HCT116 (cell line): Measurements from ENCODE around the gene PTCD3. TPM values are rescaled to one million over a fixed set of nuclear protein-coding genes. Genes with fewer than 3 reads are reported as not detected.

Source experiments
- ATAC-seq: fragments of 200-7000 bp; cut with Tn5 transposase; 2 replicates; pipeline ENCODE4 v1.9.1; 2020; ENCODE audit warnings: mild to moderate bottlenecking, moderate library complexity
- BruUV-seq: library from RNA; stranded (reverse); fragments of 400-500 nt; replicated peaks from 2 replicates; lab custom pipeline; 2021; lab: Mats Ljungman, UMichigan
- CTCF ChIA-PET: fragments of 300-600 bp; sonication (Branson Sonifier 250); formaldehyde crosslinking; loops from one replicate; lab custom pipeline; 2021; ENCODE audit warnings: antibody characterized with exemption; lab: Charles Lee
- POLR2A ChIA-PET: fragments of 300-600, 350-600 bp; sonication (Branson Sonifier 250); formaldehyde crosslinking; loops from one replicate; lab custom pipeline; 2021; ENCODE audit warnings: antibody characterized with exemption; lab: Charles Lee
- RAD21 ChIA-PET, 2 experiments: fragments of 300-600 bp; sonication (Branson Sonifier 250); formaldehyde crosslinking; loops; one replicate each; lab custom pipeline; 2023; ENCODE audit warnings: low total read pairs in 2 of 2; ENCODE audit not compliant: uncharacterized antibody in 2 of 2, unreplicated experiment in 2 of 2, low non-redundant PET in 1 of 2; lab: Charles Lee
- DNase-seq: peaks from one replicate; pipeline ENCODE4 v3.0.0-alpha.2; 2010; ENCODE audit warnings: low read depth, low spot score
- H2AFZ ChIP-seq: fragments of 200-600 bp; shearing (Covaris generic), sonication (generic); 2 replicates; pipeline ENCODE4 v1.6.1; 2017; ENCODE audit warnings: low read depth, mixed run types, mixed read lengths, antibody characterized with exemption, low read length; ENCODE audit not compliant: poor library complexity, severe bottlenecking
- H3K27ac ChIP-seq: 2 replicates; pipeline ENCODE4 v1.5.1; 2012; ENCODE audit warnings: low read depth, low read length
- H3K27me3 ChIP-seq: fragments of 200-600 bp; sonication (generic); 2 replicates; pipeline ENCODE4 v1.6.1; 2016; ENCODE audit warnings: mixed run types, low read length, mixed read lengths; ENCODE audit not compliant: insufficient read depth
- H3K36me3 ChIP-seq, 2 experiments: fragments of 200-500 bp in 1 of 2; fragments of 200-600 bp in 1 of 2; sonication (Bioruptor generic) in 1 of 2; sonication (generic) in 1 of 2; 2 replicates each; pipeline versions ENCODE4 v1.5.1 to v1.6.1; 2014 to 2016; ENCODE audit warnings: low read length in 2 of 2, inconsistent platforms in 1 of 2, mixed read lengths in 1 of 2, mixed run types in 1 of 2; ENCODE audit not compliant: insufficient read depth in 2 of 2, control insufficient read depth in 1 of 2
- H3K4me1 ChIP-seq, 2 experiments: fragments of 200-600 bp in 1 of 2; sonication (generic) in 1 of 2; 2 replicates each; pipeline versions ENCODE4 v1.5.1 to v1.6.1; 2012 to 2017; ENCODE audit warnings: low read length in 2 of 2, inconsistent platforms in 1 of 2, mild to moderate bottlenecking in 1 of 2, mixed read lengths in 1 of 2, mixed run types in 1 of 2, moderate library complexity in 1 of 2; ENCODE audit not compliant: insufficient read depth in 2 of 2, control insufficient read depth in 1 of 2
- H3K4me2 ChIP-seq: fragments of 200-600 bp; sonication (generic); 2 replicates; pipeline ENCODE4 v1.6.1; 2017; ENCODE audit warnings: mixed run types, low read length, mixed read lengths
- H3K4me3 ChIP-seq, 2 experiments: fragments of 200-600 bp in 1 of 2; sonication (generic) in 1 of 2; replicated peaks in 1 of 2; 2 replicates each; pipeline ENCODE4 v1.5.1; 2011 to 2016; ENCODE audit warnings: low read length in 2 of 2, control low read depth in 1 of 2, low read depth in 1 of 2, mild to moderate bottlenecking in 1 of 2, mixed read lengths in 1 of 2, mixed run types in 1 of 2
- H3K79me2 ChIP-seq: fragments of 200-600 bp; sonication (generic); 2 replicates; pipeline ENCODE4 v1.6.1; 2017; ENCODE audit warnings: mild to moderate bottlenecking, mixed run types, low read length, moderate library complexity, mixed read lengths; ENCODE audit not compliant: insufficient read depth
- H3K9ac ChIP-seq: fragments of 200-600 bp; sonication (generic); 2 replicates; pipeline ENCODE4 v1.6.1; 2016; ENCODE audit warnings: low read length, mixed read lengths
- H3K9me2 ChIP-seq: fragments of 200-600 bp; sonication (generic), shearing (Covaris generic); 2 replicates; pipeline ENCODE4 v1.6.1; 2017; ENCODE audit warnings: mixed run types, mild to moderate bottlenecking, moderate library complexity; ENCODE audit not compliant: insufficient read depth
- H3K9me3 ChIP-seq, 2 experiments: fragments of 200-500 bp in 1 of 2; fragments of 200-600 bp in 1 of 2; sonication (Bioruptor generic) in 1 of 2; sonication (generic) in 1 of 2; 2 replicates each; pipeline ENCODE4 v1.6.1; 2014 to 2017; ENCODE audit warnings: low read length in 2 of 2, mixed read lengths in 2 of 2, inconsistent platforms in 1 of 2, low read depth in 1 of 2, mild to moderate bottlenecking in 1 of 2, mixed run types in 1 of 2, moderate library complexity in 1 of 2; ENCODE audit not compliant: control insufficient read depth in 1 of 2, insufficient read depth in 1 of 2
- H4K20me1 ChIP-seq: fragments of 200-600 bp; sonication (generic), shearing (Covaris generic); 2 replicates; pipeline ENCODE4 v1.6.1; 2017; ENCODE audit warnings: mixed run types, mild to moderate bottlenecking, moderate library complexity; ENCODE audit not compliant: insufficient read depth
- CBX3 ChIP-seq: IDR thresholded peaks from 2 replicates; pipeline ENCODE4 v1.6.1; 2012; ENCODE audit warnings: low read depth
- CEBPB ChIP-seq: IDR thresholded peaks from 2 replicates; pipeline ENCODE4 v1.6.1; 2012; ENCODE audit warnings: low read depth
- CTCF ChIP-seq, 3 experiments: fragments of 200-600 bp in 1 of 3; sonication (generic) in 1 of 3; IDR thresholded peaks in 2 of 3; conservative IDR thresholded peaks in 1 of 3; 2 replicates each; pipeline ENCODE4 v1.5.1; 2012 to 2017; ENCODE audit warnings: low read depth in 2 of 3, low read length in 2 of 3, antibody characterized with exemption in 1 of 3, borderline replicate concordance in 1 of 3, control low read depth in 1 of 3, mild to moderate bottlenecking in 1 of 3, mixed read lengths in 1 of 3, mixed run types in 1 of 3, moderate library complexity in 1 of 3; ENCODE audit not compliant: insufficient read depth in 1 of 3
- EGR1 ChIP-seq: IDR thresholded peaks from 2 replicates; pipeline ENCODE4 v1.6.1; 2012; ENCODE audit warnings: low read depth
- EZH2phosphoT487 ChIP-seq: fragments of 200-600 bp; IDR thresholded peaks from 2 replicates; pipeline ENCODE4 v1.6.1; 2018; ENCODE audit warnings: antibody characterized with exemption, borderline replicate concordance
- FOSL1 ChIP-seq: IDR thresholded peaks from 2 replicates; pipeline ENCODE4 v1.6.1; 2012; ENCODE audit warnings: low read depth
- JUND ChIP-seq: IDR thresholded peaks from 2 replicates; pipeline ENCODE4 v1.6.1; 2012
- POLR2A ChIP-seq: IDR thresholded peaks from 2 replicates; pipeline ENCODE4 v1.7.0; 2011; ENCODE audit warnings: borderline replicate concordance; ENCODE audit not compliant: insufficient read depth, insufficient read length; ENCODE audit errors: extremely low read depth
- POLR2AphosphoS5 ChIP-seq: IDR thresholded peaks from 2 replicates; pipeline ENCODE4 v1.6.1; 2011; ENCODE audit warnings: mild to moderate bottlenecking, low read depth, low read length, moderate library complexity
- RAD21 ChIP-seq: IDR thresholded peaks from 2 replicates; pipeline ENCODE4 v1.6.1; 2012; ENCODE audit warnings: low read depth, mild to moderate bottlenecking
- REST ChIP-seq: IDR thresholded peaks from 2 replicates; pipeline ENCODE4 v1.6.1; 2012; ENCODE audit warnings: low read depth
- SIN3A ChIP-seq: IDR thresholded peaks from 2 replicates; pipeline ENCODE4 v1.6.1; 2012; ENCODE audit warnings: low read depth
- SP1 ChIP-seq: IDR thresholded peaks from 2 replicates; pipeline ENCODE4 v1.6.1; 2012; ENCODE audit warnings: low read depth
- SRF ChIP-seq: IDR thresholded peaks from 2 replicates; pipeline ENCODE4 v1.6.1; 2012; ENCODE audit warnings: low read depth
- YY1 ChIP-seq: IDR thresholded peaks from 2 replicates; pipeline ENCODE4 v1.6.1; 2011; ENCODE audit warnings: low read length, low read depth, moderate library complexity, mild to moderate bottlenecking; ENCODE audit not compliant: insufficient replicate concordance; ENCODE audit errors: extremely low read depth
- ZFX ChIP-seq: fragments of 450-650 bp; IDR thresholded peaks from 2 replicates; pipeline ENCODE4 v1.6.1; 2017
- intact Hi-C: fragments of 100-400 bp; cut with micrococcal nuclease; formaldehyde crosslinking; loops from 2 replicates; pipeline ENCODE4 v1.10.0; 2022
- total RNA-seq: library from RNA; stranded (reverse); gene quantifications from one replicate; pipeline ENCODE4 v1.2.1, GENCODE V29; 2021; ENCODE audit not compliant: unreplicated experiment

Gene PTCD3
- total RNA-seq, 1 experiment from 2014 or later, result 154 TPM

GRCh38 chr2:86157009-86157556 lies 51.0 kb downstream of the PTCD3 start:
- Histone ChIP-seq H3K4me3 (no peak overlapping the region), H3K27ac (no peak overlapping the region), H3K79me2 (no peaks in the 10 kb centered on the region), H3K9me3 (no peaks in the 10 kb centered on the region), H3K27me3 (no peaks in the 10 kb centered on the region), H3K9me2 (no peaks in the 10 kb centered on the region), H3K4me2 (no peak overlapping the region), H3K4me1 (no peaks in the 10 kb centered on the region), H4K20me1 (no peaks in the 10 kb centered on the region), H2AFZ (no peak overlapping the region), H3K9ac (no peak overlapping the region), H3K36me3 (peaks cover 34 to 46% of the 10 kb centered on the region in 2 experiments; a peak in 3 of 4 replicates)
- BruUV-seq, result TSS peak; percentile 11
- no peak for TF ChIP-seq SP1
- ATAC-seq, result no peak
- ChIA-PET POLR2A (no interaction called here), CTCF (interaction anchor here (0.7 kb wide), 2 partner anchors 824 to 910 kb away, joined by 3 to 4 read pairs; no protein-coding TSS in a partner anchor), RAD21 (no interaction called here)
- intact Hi-C loops, result no loop called here
- no peak for DNase-seq

GRCh38 chr2:86158286-86158685 lies 52.3 kb downstream of the PTCD3 start:
- RAD21 ChIA-PET, result no interaction called here
- TF ChIP-seq RAD21 (no peak), EZH2phosphoT487 (no peak), ZFX (no peak), CTCF (IDR thresholded peaks at IDR 0.05 in 2 of 3, conservative IDR thresholded peaks at IDR 0.05 in 1 of 3; ENCODE audit: borderline replicate concordance in 1 of 3, insufficient read depth in 1 of 3, low read depth in 2 of 3, low read length in 2 of 3) (no peak), FOSL1 (no peak), SIN3A (no peak), POLR2A (no peak), POLR2AphosphoS5 (no peak), SRF (no peak), CEBPB (no peak), REST (no peak), EGR1 (no peak), JUND (no peak), CBX3 (no peak), YY1 (no peak)

More at GRCh38 chr2:86158286-86158685, 52.3 kb downstream of the PTCD3 start:
- no peak for DNase-seq
- Histone ChIP-seq H4K20me1 (no peaks in the 10 kb centered on the region), H3K79me2 (no peaks in the 10 kb centered on the region), H3K9me2 (no peaks in the 10 kb centered on the region), H2AFZ (no peak overlapping the region), H3K4me1 (no peaks in the 10 kb centered on the region), H3K4me3 (no peak overlapping the region), H3K4me2 (no peak overlapping the region), H3K36me3 (peaks cover 37 to 52% of the 10 kb centered on the region in 2 experiments; a peak in 3 of 4 replicates), H3K9ac (no peak overlapping the region), H3K27me3 (no peaks in the 10 kb centered on the region), H3K27ac (no peak overlapping the region), H3K9me3 (no peaks in the 10 kb centered on the region)
- intact Hi-C loops, result no loop called here
- no peak for ATAC-seq
- CTCF ChIA-PET, result no interaction called here
- POLR2A ChIA-PET, result interaction anchor here (1.1 kb wide), 1 partner anchor 13 kb away, joined by 3 read pairs; no protein-coding TSS in a partner anchor
- BruUV-seq, result TSS peak; percentile 29
